Fibroblast of lung (primary cell): ENCODE measurements around the gene TMEM106C. TPM values are rescaled to one million over a fixed set of nuclear protein-coding genes. Genes with fewer than 3 reads are reported as not detected.

Experiments
- DNase-seq, 2 donors: peaks; one replicate each; pipeline versions ENCODE4 v3.0.0 to v3.0.0-alpha.2; 2010; ENCODE audit warnings: low read depth in 2 of 2
- H2AFZ ChIP-seq: 2 replicates; pipeline ENCODE4 v1.5.1; 2012; ENCODE audit warnings: low read length, control low read depth, inconsistent platforms
- H3K27ac ChIP-seq: 2 replicates; pipeline ENCODE4 v1.5.1; 2011; ENCODE audit warnings: low read length, control low read depth; ENCODE audit not compliant: insufficient read depth
- H3K27me3 ChIP-seq: 2 replicates; pipeline ENCODE4 v1.5.1; 2011; ENCODE audit warnings: mild to moderate bottlenecking, low read length; ENCODE audit not compliant: control insufficient read depth, insufficient read depth
- H3K36me3 ChIP-seq: 2 replicates; pipeline ENCODE4 v1.5.1; 2011; ENCODE audit warnings: low read length; ENCODE audit not compliant: control insufficient read depth, insufficient read depth
- H3K4me1 ChIP-seq: 2 replicates; pipeline ENCODE4 v1.5.1; 2011; ENCODE audit warnings: low read length; ENCODE audit not compliant: control insufficient read depth, insufficient read depth; ENCODE audit errors: extremely low read depth
- H3K4me2 ChIP-seq: 2 replicates; pipeline ENCODE4 v1.5.1; 2011; ENCODE audit warnings: low read length, control low read depth; ENCODE audit not compliant: insufficient read depth; ENCODE audit errors: extremely low read depth
- H3K4me3 ChIP-seq, 4 experiments: fragments of 200-600 bp in 1 of 4; sonication (generic) in 1 of 4; replicated peaks in 1 of 4; 2 replicates each; pipeline ENCODE4 v1.5.1; 2011 to 2016; ENCODE audit warnings: low read length in 4 of 4, low read depth in 3 of 4, mild to moderate bottlenecking in 3 of 4, control low read depth in 2 of 4, inconsistent platforms in 1 of 4, mixed read lengths in 1 of 4; ENCODE audit not compliant: insufficient read depth in 1 of 4; ENCODE audit errors: control extremely low read depth in 1 of 4
- H3K79me2 ChIP-seq: 2 replicates; pipeline ENCODE4 v1.5.1; 2012; ENCODE audit warnings: mild to moderate bottlenecking, low read length, inconsistent platforms; ENCODE audit not compliant: control insufficient read depth, insufficient read depth
- H3K9ac ChIP-seq: 2 replicates; pipeline ENCODE4 v1.5.1; 2011; ENCODE audit warnings: mild to moderate bottlenecking, low read length, control low read depth; ENCODE audit not compliant: insufficient read depth
- H3K9me3 ChIP-seq: 2 replicates; pipeline ENCODE4 v1.5.1; 2012; ENCODE audit warnings: low read depth, low read length; ENCODE audit not compliant: control insufficient read depth, insufficient read depth
- H4K20me1 ChIP-seq: 2 replicates; pipeline ENCODE4 v1.5.1; 2011; ENCODE audit warnings: low read length; ENCODE audit not compliant: control insufficient read depth, insufficient read depth; ENCODE audit errors: extremely low read depth
- CTCF ChIP-seq, 2 donors: IDR thresholded peaks in 1 of 2; conservative IDR thresholded peaks in 1 of 2; 1 replicate in 1 of 2; 2 replicates in 1 of 2; pipeline ENCODE4 v1.5.1; 2011 to 2012; ENCODE audit warnings: low read length in 2 of 2, control low read depth in 1 of 2, inconsistent platforms in 1 of 2, low read depth in 1 of 2, mild to moderate bottlenecking in 1 of 2
- EZH2 ChIP-seq: IDR thresholded peaks from 2 replicates; pipeline ENCODE4 v1.5.1; 2012; ENCODE audit warnings: low read length, control low read depth, mild to moderate bottlenecking; ENCODE audit errors: missing control alignments
- polyA plus RNA-seq, 2 donors: library from polyadenylated mRNA; depleted of rRNA in 1 of 2; stranded (reverse) in 1 of 2; unstranded in 1 of 2; fragments of >200 nt; gene quantifications; 2 replicates each; pipeline ENCODE4 v1.2.1, GENCODE V29; 2011 to 2012; ENCODE audit warnings: missing spikeins in 1 of 2
- total RNA-seq: library from RNA; depleted of rRNA; stranded (reverse); fragments of >200 nt; gene quantifications from 2 replicates; pipeline ENCODE4 v1.2.1, GENCODE V29; 2014

The TMEM106C gene
- total and polyA plus RNA-seq, 2 donors (not counting 1 experiment from before 2014, with no cell fraction given): 85.0 to 91.7 TPM

GRCh38 chr12:47947341-47947740, 16.1 kb upstream of the TMEM106C start:
- Histone ChIP-seq H3K4me1 (peaks cover 14% of the 10 kb centered on the region), H3K27me3 (peaks cover 5% of the 10 kb centered on the region), H3K9me3 (no peaks in the 10 kb centered on the region), H3K36me3 (no peaks in the 10 kb centered on the region), H3K79me2 (no peaks in the 10 kb centered on the region), H4K20me1 (no peaks in the 10 kb centered on the region), H3K27ac (no peak overlapping the region), H3K9ac (no peak overlapping the region), H3K4me3 (no peak overlapping the region), H3K4me2 (no peak overlapping the region), H2AFZ (no peak overlapping the region)
- peak in 1 of 2 donors; percentile 11 for DNase-seq
- TF ChIP-seq EZH2 (no peak), CTCF (conservative IDR thresholded peaks at IDR 0.05 in 1 of 2, IDR thresholded peaks at IDR 0.05 in 1 of 2; ENCODE audit: low read depth in 1 of 2, low read length in 2 of 2) (no peak)

- Histone ChIP-seq H3K36me3 (no peaks in the 10 kb centered on the region), H3K79me2 (no peaks in the 10 kb centered on the region), H3K27ac (no peak overlapping the region), H3K27me3 (peaks cover 5% of the 10 kb centered on the region), H3K4me3 (no peak overlapping the region), H3K9me3 (no peaks in the 10 kb centered on the region), H3K4me2 (no peak overlapping the region), H3K9ac (no peak overlapping the region), H3K4me1 (peaks cover 14% of the 10 kb centered on the region), H2AFZ (no peak overlapping the region), H4K20me1 (no peaks in the 10 kb centered on the region)
- TF ChIP-seq CTCF (conservative IDR thresholded peaks at IDR 0.05 in 1 of 2, IDR thresholded peaks at IDR 0.05 in 1 of 2; ENCODE audit: low read depth in 1 of 2, low read length in 2 of 2) (peak; percentile 89 to 91), EZH2 (no peak)
- DNase-seq: peak; percentile 73 to 77
Measured at GRCh38 chr12:47949441-47950341, 13.7 kb upstream of the TMEM106C start.

- no peaks in the 10 kb centered on the region for H3K79me2 ChIP-seq
- H2AFZ ChIP-seq: no peak overlapping the region
- no peak overlapping the region for H3K4me2 ChIP-seq
- TF ChIP-seq EZH2 (no peak), CTCF (conservative IDR thresholded peaks at IDR 0.05 in 1 of 2, IDR thresholded peaks at IDR 0.05 in 1 of 2; ENCODE audit: low read depth in 1 of 2, low read length in 2 of 2) (no peak)
- no peak overlapping the region for H3K27ac ChIP-seq
- no peaks in the 10 kb centered on the region for H3K36me3 ChIP-seq
- H3K4me3 ChIP-seq: no peak overlapping the region
- peaks cover 5% of the 10 kb centered on the region for H3K27me3 ChIP-seq
- no peak for DNase-seq
- no peak overlapping the region for H3K9ac ChIP-seq
- no peaks in the 10 kb centered on the region for H4K20me1 ChIP-seq
- H3K4me1 ChIP-seq: peaks cover 14% of the 10 kb centered on the region
- H3K9me3 ChIP-seq: no peaks in the 10 kb centered on the region
Measured at GRCh38 chr12:47950856-47951468, 12.4 kb upstream of the TMEM106C start.
